NCI-H526 treated with DMSO at 0.1 percent for 48 hours (cell line): ENCODE data around the gene HOXA6.

ENCODE experiments used
- DNase-seq: peaks from one replicate; lab custom pipeline; 2025; lab: John Stamatoyannopoulos, UW

HOXA6 gene

GRCh38 chr7:27107391-27108381 lies 39.9 kb downstream of the HOXA6 start:
- DNase-seq = no peak

GRCh38 chr7:27106901-27107240 lies 40.7 kb downstream of the HOXA6 start:
- DNase-seq = no peak

GRCh38 chr7:27106181-27106900 lies 41.2 kb downstream of the HOXA6 start:
- no peak for DNase-seq

- no peak for DNase-seq
These were observed 42.1 kb downstream of the HOXA6 start for GRCh38 chr7:27105301-27106031.

GRCh38 chr7:27104341-27105058 lies 43.1 kb downstream of the HOXA6 start:
- no peak for DNase-seq

- no peak for DNase-seq
These were observed 43.9 kb downstream of the HOXA6 start for GRCh38 chr7:27103489-27104226.

GRCh38 chr7:27102581-27103442 lies 44.8 kb downstream of the HOXA6 start, which contains the start of gene HOXA2:
HOXA2 (minus strand) TSS chr7:27102683; CDS start chr7:27102500, 183 bp downstream.
- no peak for DNase-seq

GRCh38 chr7:27101957-27102580 lies 45.5 kb downstream of the HOXA6 start:
- DNase-seq = no peak

GRCh38 chr7:27101171-27101956 lies 46.2 kb downstream of the HOXA6 start:
- no peak for DNase-seq

- no peak for DNase-seq
These were observed 46.8 kb downstream of the HOXA6 start for GRCh38 chr7:27100694-27101170.

GRCh38 chr7:27099453-27100370 lies 47.9 kb downstream of the HOXA6 start:
- no peak for DNase-seq

- no peak for DNase-seq
These were observed 48.8 kb downstream of the HOXA6 start for GRCh38 chr7:27098578-27099451.

- DNase-seq = no peak
These were observed 49.6 kb downstream of the HOXA6 start for GRCh38 chr7:27097686-27098577.

GRCh38 chr7:27096768-27097514 lies 50.6 kb downstream of the HOXA6 start:
- no peak for DNase-seq
